ENCODE data around the gene RPL29.

RPL29 gene

DNA sequence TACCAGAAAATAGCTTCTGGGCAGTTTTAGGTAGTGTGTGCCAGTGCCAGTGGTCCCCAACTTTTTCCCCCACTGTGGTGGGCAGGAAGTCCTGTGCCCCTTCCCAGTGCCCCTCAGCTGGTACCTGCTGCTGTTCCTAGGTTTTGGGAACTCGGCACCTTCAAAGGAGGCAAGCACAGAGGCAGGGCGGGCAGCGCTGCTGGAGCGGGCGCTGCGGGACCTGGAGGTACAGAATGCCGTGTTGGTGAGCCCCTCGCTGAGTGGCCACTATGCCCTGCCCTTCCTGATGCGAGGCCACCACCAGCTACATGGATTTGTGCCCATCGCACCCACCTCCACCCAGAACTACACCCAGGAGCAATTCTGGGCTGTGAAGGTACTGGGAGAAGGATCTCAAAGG lies 15.4 kb downstream of the RPL29 start:
- no peak for DNase-seq

DNA sequence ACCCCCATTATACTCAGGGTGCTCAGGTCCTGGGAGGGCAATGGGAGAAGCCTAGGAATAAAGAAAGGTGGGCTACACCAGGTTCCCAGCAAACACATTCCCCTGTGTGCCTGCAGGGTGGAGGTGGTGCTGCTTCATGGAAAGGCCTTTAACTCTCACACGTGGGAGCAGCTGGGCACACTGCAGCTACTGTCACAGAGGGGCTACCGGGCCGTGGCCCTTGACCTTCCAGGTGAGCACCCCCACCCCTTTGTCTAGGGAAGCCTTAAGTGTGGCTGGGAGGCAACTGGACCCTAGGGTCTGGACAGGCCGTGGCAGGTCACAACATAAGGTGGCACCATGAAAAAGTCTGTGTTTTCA lies 17.6 kb downstream of the RPL29 start:
- DNase-seq: no peak

- no peak for DNase-seq
Observed at GRCh38 chr3:51977446-51978142, 18.1 kb downstream of the RPL29 start.

DNA sequence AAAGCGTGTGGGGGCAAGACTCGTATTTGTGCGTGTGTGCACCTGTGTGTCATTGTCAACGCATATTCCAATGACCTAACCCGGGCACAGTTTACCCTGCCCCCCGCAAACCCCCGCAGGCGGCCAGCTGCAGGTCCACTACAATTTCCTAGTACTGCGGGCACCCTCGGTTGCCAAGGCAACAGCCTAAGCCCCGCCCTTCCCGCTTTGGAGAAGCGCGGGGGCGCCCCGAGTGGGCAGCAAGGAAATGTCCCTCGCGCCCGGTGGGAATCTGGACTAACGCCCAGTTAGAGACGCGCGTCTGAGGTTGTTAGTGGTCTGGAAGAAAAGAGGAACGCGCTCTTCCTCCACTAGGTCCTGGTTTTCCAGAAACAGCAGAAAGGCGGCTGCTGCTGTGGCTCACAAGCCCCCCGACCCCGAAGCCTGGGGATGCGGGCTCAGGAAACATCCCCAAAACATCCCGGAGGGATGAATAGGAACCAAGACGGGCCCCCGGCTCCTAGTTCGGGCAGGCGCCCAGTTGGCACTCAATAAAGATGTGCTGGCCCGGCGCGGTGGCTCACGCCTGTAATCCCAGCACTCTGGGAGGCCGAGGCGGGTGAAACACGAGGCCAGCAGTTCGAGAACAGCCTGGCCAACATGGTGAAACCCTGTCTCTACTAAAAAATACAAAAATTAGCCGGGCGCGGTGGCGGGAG lies 19.7 kb downstream of the RPL29 start:
- DNase-seq: peak; percentile 82

DNA sequence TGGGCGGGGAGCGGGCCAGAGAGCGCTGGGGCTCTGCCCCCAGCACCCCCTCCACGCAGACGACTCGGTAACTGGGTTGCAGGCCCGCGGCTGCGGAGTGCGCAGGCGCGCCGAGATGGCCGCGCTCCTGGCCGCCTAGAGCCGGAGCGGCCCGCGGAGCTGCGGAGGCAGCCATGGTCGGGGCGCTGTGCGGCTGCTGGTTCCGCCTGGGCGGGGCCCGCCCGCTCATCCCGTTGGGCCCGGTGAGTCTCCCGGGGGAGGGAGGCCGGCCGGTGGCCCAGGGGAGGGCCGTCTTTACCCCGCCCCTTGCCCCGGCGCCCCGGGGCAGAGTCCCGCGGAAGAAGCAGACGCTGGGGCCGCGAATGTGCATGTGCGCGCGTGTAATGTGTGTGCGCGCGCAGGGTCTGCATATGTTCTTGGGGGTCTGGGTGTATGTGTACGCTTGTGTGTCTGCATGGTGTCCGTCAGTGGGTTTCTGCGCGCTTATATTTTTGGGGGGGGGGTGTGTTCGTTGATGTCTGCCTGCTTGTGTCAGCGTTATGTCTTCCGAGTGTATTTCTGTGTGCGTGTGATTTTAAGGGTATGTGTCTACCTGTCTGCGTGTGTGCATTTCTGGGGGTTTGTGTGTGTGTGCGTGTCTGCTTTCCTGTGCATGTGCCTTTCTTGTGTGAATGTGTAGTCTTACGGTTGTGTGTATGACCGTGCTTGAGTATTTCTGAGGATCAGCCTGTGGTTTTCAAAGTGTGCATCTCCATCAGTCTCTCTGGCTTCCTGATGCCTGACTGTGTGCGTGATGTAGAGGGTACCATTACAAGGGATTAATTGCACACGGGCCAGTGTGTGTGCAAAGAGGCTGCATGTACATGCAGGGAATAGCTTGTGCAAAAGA lies 20.5 kb downstream of the RPL29 start, which contains the start of gene ABHD14A:
TSS of gene ABHD14A (plus strand) at position 102 of the 889 bp plus-strand sequence. CDS start at position 174, 72 bp downstream.
- peak; percentile 84 for DNase-seq

- DNase-seq: no peak
Observed at GRCh38 chr3:51974277-51974962, 21.3 kb downstream of the RPL29 start.

GRCh38 chr3:51971350-51971749 lies 24.3 kb downstream of the RPL29 start:
- DNase-seq: no peak

GRCh38 chr3:51970606-51971300 lies 24.9 kb downstream of the RPL29 start:
- no peak for DNase-seq

- DNase-seq: no peak
Observed at GRCh38 chr3:51969841-51970240, 25.9 kb downstream of the RPL29 start.

DNA sequence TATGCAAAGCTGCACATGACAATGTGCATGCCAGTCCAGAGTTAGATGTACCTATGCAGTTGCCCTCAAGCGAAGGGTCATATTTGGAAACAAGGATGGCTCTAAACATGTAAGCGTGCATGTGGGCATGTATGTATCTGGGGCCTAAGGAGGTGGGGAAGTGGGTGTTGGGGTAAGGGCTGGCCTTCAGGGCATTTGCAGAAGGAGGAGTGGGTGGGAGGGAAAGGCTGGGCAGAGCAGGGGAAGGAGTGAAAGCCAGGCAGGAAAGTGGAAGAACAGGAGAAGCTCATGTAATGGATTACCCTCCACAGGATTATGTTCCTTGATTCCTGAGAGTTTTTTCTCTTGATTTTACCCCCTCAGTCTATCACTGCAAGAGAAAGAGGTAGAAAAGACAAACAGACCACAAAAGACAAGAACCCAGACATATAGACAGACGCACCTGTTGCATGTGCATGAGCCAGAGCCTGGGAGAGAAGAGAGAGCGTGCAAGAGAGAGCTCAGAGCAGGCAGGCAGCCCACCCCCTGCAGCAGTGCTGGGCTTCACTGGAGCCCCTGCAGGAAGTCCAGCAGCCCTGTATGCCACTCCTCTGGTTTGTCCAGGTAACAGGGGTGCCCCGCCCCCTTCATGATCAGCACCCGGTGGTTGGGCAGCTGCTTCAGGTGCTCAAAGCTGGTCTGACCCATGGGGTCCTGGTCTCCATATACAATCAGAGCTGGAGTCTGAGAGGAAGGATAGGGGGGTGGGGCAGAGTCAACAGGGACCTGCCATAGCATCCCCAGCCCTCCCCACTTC lies 26.6 kb downstream of the RPL29 start:
- DNase-seq: no peak

- peak; percentile 59 for DNase-seq
Observed at GRCh38 chr3:51968170-51968775, 27.4 kb downstream of the RPL29 start.

DNA sequence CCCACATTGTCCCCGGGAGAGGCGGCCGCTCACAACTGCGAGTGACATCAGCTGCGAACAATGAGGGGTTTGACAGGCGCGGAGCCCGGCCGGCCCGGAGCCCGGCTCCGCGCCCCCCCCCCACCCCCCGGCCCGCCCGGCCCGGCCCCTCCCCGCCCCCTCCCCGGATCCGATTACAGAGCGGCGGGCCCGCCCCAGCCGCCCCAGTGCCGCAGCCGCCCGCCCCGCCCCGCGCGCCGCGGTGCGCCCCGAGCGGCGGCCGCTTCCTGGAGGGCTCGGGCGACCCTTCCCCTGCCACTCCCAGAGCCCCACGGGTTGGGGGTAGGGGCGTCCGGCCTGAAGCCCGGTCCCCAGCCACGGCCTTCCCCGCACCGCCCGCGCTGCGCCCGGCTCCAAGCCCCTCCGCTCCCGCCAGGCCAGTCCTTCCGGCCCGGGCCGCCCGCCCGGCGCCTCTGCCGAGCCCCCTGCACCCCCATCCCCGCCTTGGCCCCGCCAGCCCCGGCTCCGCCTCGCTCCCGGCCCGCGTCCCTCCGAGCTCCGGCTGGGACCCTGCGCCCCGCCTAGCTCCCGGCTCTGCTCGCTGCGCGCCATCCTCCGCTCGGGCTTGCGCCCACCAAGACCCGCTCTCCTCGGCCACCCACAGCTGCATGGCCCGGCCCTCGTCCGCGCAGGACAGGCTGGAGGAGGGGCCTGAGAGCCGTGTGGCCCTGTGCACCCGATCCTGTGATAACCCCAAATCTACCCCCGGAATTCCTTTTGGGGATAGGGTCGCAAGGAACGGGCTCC lies 28.1 kb downstream of the RPL29 start, which contains the start of gene PCBP4:
TSS of gene PCBP4 (minus strand) at position 71 of the 786 bp plus-strand sequence. CDS start 6,214 bp downstream, outside the sequence.
- DNase-seq: peak; percentile 82

DNA sequence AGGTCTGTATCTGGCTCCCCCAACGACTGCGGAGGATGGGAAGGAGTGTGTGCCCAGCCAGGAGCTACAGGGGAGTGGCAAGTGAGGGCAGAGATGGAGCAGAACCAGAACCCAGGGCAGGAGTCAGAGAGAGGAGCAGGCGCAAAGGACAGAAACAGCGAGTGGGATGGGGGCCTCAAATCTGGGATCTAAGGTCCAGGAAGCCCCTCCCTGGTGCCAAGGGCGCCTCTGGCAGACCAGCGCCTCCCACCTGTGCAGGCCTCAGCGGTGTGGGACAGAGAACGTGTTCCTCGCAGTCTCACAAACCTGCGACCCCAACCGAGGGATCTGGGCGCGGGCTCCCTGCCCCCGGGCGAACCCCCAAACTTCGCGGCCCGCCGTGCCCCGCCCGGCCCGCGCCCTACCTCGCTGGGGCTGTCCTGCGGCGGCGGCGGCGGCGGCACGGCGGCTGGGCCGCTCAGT lies 28.7 kb downstream of the RPL29 start:
- no peak for DNase-seq

DNA sequence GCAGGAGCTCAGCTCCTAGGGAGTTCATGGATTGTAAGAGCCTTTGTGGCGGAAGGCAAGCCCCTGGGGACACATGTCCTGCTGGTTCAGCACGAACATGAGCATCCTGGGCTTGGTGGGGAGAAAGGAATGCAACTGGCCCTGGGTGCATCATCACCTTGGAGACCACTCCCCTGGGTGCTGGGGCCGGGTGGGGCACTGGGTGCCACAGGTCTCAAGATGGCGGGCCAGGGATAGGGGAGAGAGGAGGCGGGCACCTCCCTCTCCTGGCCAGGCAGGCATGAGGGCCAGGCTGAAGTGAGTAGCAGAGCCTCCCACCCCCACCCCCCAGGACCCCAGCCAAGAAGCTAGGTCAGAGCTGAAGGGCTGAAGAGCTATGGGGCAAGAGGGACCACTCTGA lies 29.2 kb downstream of the RPL29 start:
- DNase-seq: no peak

DNA sequence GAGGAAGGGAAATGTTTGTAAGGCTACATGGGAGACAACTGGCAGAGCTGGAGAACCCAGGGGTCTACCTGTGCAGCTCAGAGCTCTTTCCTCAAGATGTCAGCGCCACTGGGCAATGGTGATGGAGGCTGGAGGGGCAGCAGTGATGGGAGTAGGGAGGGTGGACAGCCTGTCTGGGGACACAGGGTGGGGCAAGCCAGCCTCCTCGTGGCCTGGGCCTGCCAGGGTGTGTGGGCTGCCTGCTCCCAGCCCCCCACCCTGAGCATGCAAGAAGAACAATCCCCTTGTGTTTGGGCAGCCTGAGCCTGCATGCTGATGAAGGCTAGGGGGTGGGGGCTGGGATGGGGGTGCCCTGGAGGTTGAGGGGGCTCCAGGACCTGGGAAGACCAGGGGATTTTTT lies 29.7 kb downstream of the RPL29 start:
- DNase-seq: no peak

DNA sequence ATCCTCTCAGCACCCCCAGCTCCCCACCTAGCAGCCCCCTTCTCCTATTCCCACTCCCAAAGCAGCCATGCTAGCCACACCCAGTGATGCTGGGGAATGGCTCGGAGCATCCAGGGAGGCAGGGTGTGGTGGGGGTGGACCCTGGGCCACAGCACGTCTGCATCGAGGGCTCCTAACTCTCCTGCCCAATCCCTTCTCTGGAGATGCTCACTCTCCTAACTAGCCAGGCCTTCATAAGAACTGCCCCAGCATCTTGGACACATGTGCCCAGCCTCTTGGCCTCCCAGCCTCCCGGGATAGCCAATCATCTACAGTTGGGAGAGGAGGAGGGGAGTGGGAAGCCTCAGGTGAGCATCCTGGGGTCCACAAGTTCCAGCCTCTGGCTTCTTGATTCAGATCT lies 31.2 kb downstream of the RPL29 start:
- no peak for DNase-seq

DNA sequence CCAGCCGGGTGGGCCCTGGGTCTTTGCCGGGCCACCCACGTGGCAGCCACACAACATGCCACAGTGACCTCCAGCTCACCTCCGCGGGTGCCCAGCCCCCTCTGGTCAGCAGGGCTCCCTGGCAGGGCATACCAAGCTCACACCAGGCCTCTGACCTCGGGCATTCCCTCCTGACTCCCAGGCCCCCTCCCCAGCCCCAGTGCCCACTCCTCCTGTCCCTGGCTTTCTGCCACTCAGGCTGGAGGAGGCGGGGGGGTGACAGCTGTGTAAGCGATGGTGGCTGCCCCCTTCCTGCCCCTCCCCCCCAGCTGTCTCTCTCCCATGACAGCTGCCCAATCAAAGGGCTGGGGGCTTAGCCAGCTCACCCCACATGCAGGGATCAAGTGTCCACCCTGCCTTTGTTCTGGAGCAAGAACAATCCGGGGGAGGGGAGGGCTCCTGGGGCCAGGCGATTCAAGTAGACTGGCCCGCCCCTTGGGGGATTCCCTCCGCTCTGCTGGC lies 31.7 kb downstream of the RPL29 start:
- peak; percentile 69 for DNase-seq

GRCh38 chr3:51962854-51963530 lies 32.7 kb downstream of the RPL29 start:
- DNase-seq: no peak

Measured in left hindlimb (tissue), 1 donor.